Stimulated activated naive CD4-positive, alpha-beta T cell (primary cell): ENCODE data around the gene ACMSD.
"Not testable (repeated sequence)": the region's sequence is repeated elsewhere in the genome, so short reads cannot be mapped to it uniquely, and the experiment has no call there.

Experiments used
- DNase-seq, 6 experiments: peaks; one replicate each; lab custom pipeline; 2025; lab: John Stamatoyannopoulos, UW

The ACMSD gene

DNA sequence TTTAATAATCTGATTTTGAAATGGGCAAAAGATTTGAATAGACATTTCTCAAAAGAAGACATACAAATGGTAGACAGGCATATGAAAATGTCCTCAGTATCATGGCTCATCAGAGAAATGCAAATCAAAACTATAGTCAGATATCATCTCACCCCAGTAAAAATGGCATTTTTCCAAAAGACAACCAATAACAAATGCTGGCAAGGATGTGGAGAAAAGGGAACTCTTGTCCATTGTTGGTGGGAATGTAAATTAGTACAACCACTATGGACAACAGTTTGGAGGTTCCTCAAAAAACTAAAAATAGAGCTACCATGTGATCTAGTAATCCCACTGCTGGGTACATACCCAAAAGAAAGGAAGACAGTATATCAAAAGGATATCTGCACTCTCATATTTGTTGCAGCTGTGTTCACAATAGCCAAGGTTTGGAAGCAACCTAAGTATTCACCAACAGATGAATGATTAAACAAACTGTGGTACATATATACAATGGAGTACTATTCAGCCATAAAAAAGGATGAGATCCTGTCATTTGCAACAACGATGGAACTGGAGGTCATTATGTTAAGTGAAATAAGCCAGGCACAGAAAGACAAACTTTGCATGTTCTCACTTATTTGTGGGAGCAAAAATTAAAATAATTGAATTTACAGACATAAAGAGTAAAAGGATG lies 69.2 kb downstream of the ACMSD start:
- DNase-seq, result not testable (repeated sequence)

DNA sequence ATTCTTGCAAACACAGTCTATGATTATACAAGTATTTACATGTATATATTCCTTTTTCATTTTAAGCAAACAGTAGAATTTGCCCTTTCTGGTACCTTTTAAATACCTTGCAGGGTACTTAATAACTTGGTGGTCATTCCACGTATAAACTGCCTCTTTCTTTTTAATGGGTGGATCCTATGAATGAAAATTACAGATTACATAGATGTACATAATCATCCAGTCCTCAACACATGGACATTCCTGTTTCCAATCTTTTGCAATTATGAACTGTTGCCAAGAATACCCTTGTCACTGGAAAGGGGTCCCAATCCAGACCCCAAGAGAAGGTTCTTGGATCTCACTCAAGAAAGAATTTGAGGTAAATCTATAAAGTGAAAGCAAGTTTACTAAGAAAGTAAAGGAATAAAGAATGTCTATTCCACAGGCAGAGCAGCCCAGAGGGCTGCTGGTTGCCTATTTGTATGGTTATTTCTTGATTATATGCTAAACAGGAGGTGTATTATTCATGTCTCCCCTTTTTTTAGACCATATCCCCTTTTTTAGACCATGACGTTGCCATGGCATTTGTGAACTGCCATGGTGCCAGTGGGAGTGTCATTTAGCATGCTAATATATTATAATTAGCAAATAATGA lies 72.5 kb downstream of the ACMSD start:
- no peak for DNase-seq

DNA sequence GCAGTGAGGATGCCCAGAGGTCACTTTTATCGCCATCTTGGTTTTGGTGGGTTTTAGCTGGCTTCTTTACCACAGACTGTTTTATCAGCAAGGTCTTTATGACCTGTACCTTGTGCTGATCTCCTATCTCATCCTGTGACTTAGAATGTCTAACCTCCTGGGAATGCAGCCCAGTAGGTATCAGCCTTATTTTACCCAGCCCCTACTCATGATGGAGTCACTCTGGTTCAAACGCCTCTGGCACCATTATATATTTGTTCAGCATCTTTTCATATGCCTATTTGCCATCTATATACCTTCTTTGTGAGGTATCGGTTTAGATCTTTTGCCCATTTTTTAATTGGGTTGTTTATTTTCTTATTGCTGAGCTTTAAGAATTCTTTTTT lies 73.0 kb downstream of the ACMSD start:
- no peak for DNase-seq

DNA sequence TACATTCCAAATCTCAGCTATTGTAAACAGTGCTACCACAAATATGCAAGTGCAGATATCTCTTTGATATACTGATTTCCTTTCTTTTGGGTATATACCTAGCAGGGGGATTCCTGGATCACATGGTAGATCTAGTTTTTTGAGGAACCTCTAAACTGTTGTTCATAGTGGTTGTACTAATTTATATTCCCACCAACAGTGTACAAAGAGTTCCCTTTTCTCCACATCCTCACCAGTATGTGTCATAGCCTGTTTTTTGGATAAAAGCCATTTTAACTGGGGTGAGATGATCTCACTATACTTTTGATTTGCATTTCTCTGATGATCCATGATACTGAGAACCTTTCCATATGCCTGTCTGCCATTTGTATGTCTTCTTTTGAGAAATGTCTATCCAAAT lies 73.9 kb downstream of the ACMSD start:
- no peak for DNase-seq

DNA sequence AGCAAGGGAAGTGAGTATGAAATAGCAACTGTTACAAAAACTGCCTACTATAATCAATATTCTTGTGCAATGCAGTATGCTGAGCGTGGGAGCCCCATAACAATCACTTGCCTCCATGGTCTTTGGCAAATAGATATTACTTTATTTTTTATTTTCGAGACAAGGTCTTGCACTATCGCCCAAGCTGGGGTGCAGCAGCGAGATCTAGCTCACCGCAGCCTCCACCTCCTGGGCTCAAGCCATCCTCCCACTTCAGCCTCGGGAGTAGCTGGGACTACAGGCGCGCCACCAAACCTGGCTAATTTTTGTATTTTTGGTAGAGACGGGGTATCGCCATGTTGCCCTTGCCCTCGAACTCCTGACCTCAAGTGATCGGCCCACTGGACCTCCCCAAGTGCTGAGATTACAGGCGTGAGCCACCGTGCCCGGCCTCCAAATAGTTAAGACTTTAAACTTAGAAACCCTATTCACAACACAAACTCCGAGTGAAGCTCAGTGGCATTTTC lies 79.0 kb downstream of the ACMSD start:
- peak in 3 of 6 experiments; percentile 2 to 24 (median 3) for DNase-seq

DNA sequence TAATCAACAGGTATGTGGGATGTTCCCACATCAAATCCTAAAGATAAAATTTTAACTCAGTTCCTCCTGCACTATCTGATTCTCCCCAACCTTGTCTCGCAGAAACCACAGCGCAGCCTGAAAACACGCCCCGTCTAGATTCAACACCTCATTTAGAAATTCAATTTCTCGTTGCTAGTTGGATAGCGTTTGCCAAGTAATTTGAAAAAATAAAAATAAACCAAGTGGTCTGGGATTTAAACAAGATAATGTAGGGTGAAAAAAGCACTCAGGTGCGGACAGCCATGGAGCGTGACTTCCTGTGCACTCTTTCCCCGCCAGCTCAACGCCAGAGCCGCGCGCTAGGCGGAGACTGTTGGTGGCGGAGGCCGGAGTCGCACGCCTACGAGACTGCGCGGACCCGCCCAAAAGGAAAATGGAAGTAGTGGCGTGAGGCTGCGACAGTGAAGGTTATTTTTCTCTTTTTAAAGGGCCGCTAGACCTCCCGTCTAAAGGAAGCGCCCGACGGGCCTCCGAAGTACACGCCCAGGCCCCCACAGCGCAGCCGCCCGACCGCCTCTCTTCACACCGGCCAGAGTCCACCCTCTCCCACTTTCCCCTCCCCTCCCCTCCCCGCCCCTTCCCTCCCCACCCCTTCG lies 79.6 kb downstream of the ACMSD start:
- peak; percentile 86 to 97 (median 92) for DNase-seq

DNA sequence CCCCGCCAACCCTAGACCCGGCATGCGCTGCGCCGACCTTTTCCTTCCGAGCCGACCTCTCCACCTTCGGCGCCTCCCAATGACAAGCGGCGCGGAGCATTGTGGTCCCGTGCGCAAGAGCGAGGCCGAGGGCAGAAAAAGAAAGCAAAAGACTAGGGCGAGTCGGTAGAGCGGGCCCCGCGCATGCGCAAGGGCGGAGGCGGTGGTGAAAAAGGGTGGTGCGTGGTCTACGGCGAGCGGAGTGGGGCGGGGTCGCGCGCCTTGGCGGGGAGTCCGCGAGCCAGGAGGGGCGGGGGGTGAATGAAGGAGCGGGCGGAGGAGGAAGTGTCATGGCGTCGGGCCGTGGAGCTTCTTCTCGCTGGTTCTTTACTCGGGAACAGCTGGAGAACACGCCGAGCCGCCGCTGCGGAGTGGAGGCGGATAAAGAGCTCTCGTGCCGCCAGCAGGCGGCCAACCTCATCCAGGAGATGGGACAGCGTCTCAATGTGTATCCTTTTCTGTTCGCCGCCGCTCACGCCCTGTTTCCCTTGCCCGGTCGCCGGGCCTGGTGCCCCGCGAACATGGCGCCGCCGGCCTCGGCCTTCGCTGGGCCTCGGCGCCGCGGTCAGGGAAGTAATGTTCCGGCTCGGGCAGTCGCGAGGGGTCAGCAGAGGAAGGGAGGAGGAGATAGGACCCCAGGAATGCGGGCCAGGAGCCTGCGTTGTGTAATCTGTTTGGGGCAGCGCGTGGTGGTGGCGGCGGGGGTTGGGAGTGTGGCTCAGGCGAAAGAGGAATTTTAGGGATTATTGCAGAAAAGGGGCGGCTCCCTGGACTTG lies 80.3 kb downstream of the ACMSD start, which contains the start of gene CCNT2:
TSS of gene CCNT2 (plus strand) at position 297 of the 815 bp plus-strand sequence. CDS start at position 330, 33 bp downstream.
- peak; percentile 98 to 100 (median 99) for DNase-seq

DNA sequence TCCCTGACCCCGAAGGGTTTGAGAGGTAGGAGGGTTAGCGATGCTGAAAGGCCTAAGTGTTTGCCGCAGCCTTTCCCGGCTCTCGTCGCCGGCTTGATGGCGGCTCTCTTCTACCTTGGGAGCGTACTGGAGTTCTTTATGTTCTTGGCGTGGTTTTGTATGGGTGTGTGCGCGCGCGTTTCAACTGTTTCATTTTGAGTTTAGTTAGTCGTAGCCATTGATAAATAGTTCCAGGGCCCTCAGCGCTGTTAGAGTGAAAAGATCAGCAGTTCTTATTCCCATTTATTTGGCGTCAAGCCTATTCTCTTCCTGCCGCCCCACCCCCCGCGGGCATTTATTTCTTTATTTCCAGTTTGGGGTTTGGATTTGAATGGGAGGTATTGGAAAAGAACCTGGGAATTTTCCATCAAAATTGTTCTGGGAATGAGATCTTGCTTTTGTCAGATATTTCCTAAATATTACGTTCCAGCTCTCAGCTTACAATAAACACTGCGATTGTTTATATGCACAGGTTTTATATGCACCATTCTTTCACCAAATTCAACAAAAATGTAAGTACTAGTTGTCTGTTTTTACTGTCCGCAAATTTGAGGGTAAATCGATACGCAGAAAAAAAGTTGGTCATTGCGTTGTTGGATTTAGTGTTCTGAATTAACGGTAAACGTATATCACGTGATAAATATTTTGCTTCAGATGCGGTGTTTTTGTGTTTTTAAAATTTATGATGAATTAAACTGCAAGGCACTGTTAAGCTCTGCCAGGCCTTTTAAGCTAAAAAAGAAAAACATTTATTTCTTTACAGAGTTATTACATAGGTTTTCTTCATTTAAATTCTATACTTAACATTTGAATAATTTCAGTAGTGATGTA lies 81.2 kb downstream of the ACMSD start:
- DNase-seq, result peak in 4 of 6 experiments; percentile 25 to 56 (median 28)

DNA sequence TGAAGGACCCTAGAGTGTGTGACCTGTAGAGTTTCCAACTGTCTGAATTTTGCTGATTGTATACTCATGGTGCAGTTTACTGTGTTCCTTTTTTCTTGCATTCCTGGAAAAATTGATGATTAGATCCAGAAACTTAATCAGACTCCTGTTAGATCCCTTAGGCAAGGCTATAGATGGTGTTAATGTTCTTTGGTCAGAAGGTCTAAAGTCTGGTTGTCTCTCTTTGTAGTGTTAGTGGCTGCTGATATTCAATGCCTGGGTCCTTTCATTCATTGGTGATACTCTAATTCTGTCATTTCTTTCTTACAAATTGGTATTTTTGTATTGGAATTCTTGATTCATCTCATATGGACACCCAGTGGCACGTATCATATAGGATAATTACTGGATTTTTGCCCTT lies 86.5 kb downstream of the ACMSD start:
- DNase-seq, result no peak

DNA sequence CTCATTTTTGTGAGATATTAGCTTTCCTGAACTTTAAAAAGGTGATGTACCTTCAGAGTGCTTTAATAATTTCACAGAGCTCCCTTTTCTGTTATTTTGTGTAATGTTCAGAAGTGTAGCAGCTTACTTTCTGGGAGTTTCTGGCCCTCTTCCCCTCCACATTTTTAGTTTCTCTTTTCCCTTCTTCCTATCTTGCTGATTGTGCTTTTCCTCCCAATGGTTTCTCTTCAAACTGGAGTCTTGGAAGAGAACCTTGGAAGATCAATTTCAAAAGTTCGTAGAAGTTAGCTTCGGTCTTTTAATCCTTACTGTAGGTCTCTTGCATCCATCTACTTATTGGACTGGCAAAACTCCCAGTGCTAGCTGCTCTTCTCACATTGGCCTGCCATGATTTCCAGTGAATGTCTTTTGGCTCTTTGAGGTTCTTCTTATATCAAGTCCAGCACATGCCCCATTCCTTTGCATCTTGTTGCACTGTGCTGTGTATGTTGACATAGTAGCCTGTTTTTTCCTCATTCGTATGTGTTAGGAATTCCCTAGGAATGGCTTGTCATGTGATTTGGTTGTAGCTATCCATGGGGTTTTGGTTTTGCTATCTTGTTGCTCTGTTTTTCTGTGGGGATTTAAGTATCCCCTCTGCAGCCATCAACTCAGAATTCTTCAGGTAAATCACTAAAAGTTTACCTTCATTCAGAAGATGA lies 88.0 kb downstream of the ACMSD start:
- DNase-seq, result no peak

DNA sequence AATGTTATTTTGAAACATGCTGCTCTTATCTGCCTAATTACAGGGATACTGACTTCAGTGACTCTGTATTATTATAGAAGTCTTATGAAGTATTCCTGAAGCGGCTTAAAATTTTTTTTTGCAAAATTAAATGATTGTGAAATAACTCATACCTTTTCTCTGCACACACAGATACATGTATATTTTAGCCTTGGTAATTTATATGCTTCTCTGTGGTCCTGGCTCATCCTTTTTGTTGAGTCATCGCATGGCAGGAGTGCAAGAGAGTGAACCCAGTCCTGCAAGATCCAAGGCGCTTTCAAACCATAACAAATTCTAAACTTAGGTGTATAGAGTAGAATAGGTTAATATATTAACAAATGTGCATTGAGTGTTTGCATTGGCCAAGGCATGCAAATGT lies 88.8 kb downstream of the ACMSD start:
- no peak for DNase-seq

DNA sequence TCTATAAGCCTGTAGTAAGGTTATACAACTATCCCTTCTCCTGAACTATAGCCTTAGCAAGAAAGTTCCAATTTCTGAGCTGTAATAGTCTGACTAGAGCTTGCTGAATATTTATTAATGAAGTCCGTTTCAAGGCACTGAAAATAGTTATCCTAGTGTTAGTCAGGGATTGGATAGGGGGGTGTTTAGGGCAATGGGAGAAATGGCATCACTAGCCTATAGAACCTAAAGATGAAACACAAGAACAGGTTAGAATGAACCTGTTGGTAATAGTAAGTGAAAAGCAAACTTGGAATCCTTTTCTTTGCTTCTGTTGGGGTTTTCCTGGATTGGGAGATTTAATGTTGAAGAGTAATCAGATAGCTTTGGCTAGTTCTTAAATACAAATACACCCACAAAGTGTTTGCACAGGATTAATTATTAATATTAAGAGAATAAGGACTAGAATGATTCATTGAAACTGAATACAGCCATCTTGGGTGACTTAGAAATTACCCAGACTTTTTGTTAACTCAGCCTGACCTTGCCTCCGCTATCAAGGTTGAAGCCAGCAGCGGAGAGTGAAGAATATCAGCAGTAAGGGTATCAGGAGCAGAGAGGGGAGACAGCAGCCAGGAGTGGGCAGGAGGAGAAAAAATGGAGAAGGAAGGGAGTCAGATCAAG lies 94.6 kb downstream of the ACMSD start:
- no peak for DNase-seq

DNA sequence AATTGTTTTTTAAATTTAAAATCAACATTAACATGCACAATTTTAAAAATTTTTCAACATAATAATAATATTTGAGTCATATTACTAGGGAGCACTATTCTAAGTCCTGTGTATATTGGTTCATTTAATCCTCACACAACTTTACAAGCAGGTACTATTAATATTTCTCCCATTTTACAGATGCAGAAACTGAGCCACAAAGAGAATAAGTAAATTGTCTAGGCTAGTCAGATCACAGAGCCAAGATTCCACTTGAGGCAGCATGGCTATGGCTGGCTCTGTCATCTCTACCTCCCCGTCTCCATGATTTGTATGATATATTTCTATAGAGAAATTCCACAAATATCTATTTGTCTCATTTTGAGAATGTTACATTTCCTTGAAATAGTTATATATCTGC lies 95.3 kb downstream of the ACMSD start:
- DNase-seq, result no peak

DNA sequence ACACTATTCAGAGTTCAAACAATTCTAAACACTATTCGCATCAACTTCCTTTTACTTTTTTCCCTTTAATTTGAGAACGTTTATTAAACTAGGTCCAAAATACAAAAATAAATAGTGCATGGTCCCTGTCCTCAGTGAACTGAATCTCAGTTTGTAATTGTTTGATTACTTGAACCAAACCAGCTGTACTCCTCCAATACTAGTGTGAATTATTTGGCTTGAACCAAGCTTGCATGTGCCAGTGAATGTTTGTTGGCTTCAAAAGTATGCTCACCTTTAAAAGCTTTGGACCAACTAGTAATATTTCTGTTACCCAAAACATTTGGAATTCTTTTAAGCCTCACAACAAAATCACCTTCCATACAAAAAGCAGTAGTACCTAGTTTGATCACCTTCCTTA lies 95.7 kb downstream of the ACMSD start:
- no peak for DNase-seq

DNA sequence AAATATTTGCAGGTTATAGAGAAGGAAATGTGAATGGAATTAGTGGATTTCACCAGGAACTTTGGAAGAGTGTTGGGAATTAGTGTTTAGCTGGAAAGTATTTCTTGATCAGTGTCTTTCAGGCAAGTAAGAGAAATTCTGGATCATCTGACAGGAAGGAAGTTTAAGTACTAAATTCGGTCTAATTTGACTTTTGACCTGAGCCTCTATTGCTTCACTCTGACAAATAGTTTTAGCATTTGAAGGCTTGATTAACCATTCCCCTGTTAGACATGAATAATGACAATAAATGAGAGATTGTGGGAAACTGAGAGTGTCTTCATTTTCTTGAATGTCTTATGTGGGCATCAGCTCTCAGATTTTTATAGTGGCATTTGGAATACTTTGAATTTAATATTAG lies 96.2 kb downstream of the ACMSD start:
- DNase-seq, result no peak

DNA sequence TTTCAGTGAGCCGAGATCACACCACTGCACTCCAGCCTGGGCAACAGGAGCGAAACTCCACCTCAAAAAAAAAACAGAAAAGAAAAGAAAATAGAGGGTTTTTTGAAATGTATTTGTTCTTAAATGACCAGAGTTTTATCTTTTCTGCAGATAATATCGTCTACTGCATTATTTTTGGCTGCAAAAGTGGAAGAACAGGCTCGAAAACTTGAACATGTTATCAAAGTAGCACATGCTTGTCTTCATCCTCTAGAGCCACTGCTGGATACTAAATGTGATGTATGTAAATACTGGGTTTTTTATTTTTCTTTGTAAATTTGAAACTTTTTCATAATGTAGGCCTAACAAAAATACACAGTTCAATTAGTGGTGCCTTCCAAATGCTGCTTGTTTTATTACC lies 98.3 kb downstream of the ACMSD start:
- no peak for DNase-seq

DNA sequence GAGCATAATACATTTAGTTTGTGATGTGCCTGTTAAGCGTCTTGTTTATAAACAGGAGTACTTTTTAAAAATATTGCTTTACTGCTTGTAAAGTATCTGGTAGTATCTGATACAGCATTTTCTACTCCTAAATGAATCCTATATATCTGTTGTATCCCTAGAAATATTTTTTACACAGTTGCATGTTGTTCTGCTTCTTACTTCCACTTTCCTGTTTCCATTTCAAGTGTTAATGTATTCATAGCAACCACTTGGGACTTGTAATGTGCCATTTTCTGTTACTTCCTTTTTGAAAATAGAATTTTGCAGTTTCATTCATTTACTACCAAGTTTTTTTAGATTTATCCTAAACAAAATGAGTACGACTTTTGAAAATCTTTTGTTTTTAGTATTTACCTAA lies 105.1 kb downstream of the ACMSD start:
- no peak for DNase-seq

DNA sequence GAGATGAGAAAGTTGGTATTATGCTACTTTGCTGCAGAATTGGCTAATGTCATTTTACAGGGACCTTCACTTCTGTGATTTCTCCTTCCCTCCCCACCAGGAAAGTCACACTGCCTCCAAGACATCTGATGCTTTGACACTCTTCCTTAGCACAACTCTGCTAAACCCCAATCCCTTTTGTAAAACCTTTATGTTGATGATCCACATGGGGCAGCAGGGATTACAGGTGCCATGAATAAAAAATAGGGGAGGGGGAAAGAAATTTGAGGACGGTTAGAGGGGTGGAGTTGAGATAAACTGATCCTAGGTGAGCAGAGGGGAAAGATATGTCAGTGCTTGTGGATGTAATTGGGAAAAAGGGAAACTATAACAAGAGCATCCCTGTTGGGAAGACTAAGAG lies 106.6 kb downstream of the ACMSD start:
- no peak for DNase-seq

DNA sequence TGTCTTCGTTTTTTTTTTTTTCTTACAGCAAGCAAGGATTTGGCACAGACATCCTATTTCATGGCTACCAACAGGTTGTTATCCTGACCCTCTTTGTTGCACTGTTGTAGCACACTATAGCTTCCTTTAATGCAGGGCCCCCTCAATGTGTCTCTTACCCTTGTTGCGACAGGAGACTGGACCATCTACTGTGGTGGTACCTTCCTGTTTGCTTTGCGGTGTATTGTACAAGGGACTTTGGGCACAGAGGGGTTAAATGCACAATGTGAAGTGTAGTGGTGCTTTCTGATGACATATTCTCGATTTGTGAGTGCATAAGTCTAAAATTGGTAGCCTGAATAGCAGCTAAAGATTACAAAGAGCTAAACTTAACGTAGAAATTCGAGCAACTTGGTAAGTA lies 107.7 kb downstream of the ACMSD start:
- DNase-seq, result no peak
